ENCODE measurements around the gene LRRC18. TPM values are rescaled to one million over a fixed set of nuclear protein-coding genes. Genes with fewer than 3 reads are reported as not detected.

LRRC18 gene
- total RNA-seq, 1 experiment from 2014 or later: not detected

DNA sequence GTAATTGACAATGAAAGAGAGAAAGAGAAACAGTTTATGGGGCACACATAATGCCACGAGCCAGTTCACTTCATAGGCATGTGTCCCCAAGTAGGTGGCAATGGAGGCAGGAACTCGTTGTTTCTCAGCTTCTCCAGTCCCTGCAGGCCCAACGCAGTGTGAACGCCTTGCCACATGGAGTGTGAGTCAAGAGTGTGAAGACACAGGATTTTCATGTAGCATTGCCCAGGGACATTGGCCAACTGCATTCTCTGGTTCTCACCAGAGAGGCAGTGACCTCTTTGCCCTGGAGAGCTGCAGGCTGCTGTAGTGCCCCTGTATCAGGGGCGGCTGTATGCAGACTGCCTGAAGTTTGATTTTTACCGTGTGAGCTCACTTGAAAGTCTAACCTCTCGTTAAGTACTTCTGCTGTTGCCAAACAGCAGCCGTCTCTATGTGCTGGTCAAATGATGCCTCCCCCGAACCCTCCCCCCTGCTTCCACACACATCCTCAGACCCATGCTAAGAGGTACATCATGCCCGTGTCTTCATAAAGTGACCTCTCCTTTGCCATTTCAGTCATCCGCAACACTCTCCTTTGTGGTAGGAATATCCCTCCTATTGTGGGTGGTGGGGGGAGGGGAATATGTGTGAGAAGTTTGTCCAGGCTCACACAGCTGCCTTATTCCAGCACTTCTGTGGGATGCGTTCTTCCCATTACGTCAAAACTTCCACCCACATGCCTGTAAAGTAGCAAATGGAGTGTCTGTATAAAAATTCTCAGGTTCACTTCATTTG, 12.7 kb downstream of the LRRC18 start (continued):
- TF ChIP-seq, protein P1, sequence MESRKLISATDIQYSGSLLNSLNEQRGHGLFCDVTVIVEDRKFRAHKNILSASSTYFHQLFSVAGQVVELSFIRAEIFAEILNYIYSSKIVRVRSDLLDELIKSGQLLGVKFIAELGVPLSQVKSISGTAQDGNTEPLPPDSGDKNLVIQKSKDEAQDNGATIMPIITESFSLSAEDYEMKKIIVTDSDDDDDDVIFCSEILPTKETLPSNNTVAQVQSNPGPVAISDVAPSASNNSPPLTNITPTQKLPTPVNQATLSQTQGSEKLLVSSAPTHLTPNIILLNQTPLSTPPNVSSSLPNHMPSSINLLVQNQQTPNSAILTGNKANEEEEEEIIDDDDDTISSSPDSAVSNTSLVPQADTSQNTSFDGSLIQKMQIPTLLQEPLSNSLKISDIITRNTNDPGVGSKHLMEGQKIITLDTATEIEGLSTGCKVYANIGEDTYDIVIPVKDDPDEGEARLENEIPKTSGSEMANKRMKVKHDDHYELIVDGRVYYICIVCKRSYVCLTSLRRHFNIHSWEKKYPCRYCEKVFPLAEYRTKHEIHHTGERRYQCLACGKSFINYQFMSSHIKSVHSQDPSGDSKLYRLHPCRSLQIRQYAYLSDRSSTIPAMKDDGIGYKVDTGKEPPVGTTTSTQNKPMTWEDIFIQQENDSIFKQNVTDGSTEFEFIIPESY (IDR thresholded peaks at IDR 0.05; ENCODE audit: extremely low read depth, insufficient replicate concordance, low read length): no peak
- TF ChIP-seq JUND (IDR thresholded peaks at IDR 0.05) (no peak), YY1 (IDR thresholded peaks at IDR 0.05; ENCODE audit: extremely low read depth, insufficient replicate concordance, low read depth, low read length) (no peak), RAD21 (IDR thresholded peaks at IDR 0.05; ENCODE audit: low read depth) (no peak), FOSL1 (IDR thresholded peaks at IDR 0.05; ENCODE audit: low read depth) (no peak), SIN3A (IDR thresholded peaks at IDR 0.05; ENCODE audit: low read depth) (no peak)
- TF ChIP-seq, protein P2, sequence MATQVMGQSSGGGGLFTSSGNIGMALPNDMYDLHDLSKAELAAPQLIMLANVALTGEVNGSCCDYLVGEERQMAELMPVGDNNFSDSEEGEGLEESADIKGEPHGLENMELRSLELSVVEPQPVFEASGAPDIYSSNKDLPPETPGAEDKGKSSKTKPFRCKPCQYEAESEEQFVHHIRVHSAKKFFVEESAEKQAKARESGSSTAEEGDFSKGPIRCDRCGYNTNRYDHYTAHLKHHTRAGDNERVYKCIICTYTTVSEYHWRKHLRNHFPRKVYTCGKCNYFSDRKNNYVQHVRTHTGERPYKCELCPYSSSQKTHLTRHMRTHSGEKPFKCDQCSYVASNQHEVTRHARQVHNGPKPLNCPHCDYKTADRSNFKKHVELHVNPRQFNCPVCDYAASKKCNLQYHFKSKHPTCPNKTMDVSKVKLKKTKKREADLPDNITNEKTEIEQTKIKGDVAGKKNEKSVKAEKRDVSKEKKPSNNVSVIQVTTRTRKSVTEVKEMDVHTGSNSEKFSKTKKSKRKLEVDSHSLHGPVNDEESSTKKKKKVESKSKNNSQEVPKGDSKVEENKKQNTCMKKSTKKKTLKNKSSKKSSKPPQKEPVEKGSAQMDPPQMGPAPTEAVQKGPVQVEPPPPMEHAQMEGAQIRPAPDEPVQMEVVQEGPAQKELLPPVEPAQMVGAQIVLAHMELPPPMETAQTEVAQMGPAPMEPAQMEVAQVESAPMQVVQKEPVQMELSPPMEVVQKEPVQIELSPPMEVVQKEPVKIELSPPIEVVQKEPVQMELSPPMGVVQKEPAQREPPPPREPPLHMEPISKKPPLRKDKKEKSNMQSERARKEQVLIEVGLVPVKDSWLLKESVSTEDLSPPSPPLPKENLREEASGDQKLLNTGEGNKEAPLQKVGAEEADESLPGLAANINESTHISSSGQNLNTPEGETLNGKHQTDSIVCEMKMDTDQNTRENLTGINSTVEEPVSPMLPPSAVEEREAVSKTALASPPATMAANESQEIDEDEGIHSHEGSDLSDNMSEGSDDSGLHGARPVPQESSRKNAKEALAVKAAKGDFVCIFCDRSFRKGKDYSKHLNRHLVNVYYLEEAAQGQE (IDR thresholded peaks at IDR 0.05; ENCODE audit: low read depth): no peak

DNA sequence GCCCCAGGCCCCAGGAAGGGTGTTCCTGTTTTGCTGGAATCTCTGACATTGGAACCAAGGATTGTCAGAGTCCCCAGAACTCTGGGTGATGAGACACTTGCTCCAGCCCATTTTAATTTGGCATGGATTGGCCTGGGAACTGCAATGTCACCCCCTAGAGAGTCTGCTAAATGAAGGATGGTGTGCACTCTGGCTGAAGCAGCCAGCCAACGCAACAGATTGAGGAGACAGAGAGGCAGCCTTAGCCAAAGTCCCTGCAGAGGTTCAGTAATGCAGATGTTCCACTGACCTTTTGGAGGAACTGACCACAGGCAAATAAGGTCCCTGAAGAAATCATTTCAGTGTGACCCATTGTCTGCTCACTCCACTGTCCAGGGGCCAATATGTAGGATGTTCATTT, 13.4 kb downstream of the LRRC18 start:
- Histone ChIP-seq H3K9me2 (ENCODE audit: insufficient read depth) (no peaks in the 10 kb centered on the region), H3K4me1 (ENCODE audit: control insufficient read depth in 1 of 2, insufficient read depth in 2 of 2, low read length in 2 of 2) (no peaks in the 10 kb centered on the region), H3K36me3 (ENCODE audit: control insufficient read depth in 1 of 2, insufficient read depth in 2 of 2, low read length in 2 of 2) (no peaks in the 10 kb centered on the region), H3K4me2 (ENCODE audit: low read length) (no peak overlapping the region), H3K27me3 (ENCODE audit: insufficient read depth, low read length) (peaks cover 47% of the 10 kb centered on the region), H3K9me3 (ENCODE audit: control insufficient read depth in 1 of 2, insufficient read depth in 1 of 2, low read depth in 1 of 2, low read length in 2 of 2) (no peaks in the 10 kb centered on the region), H4K20me1 (ENCODE audit: insufficient read depth) (no peaks in the 10 kb centered on the region), H3K27ac (ENCODE audit: low read depth, low read length) (no peak overlapping the region), H3K9ac (ENCODE audit: low read length) (no peak overlapping the region), H3K79me2 (ENCODE audit: insufficient read depth, low read length) (no peaks in the 10 kb centered on the region), H2AFZ (ENCODE audit: low read depth, low read length, poor library complexity, severe bottlenecking) (no peak overlapping the region), H3K4me3 (replicated peaks in 1 of 2; ENCODE audit: low read depth in 1 of 2, low read length in 2 of 2) (no peak overlapping the region)
- ChIA-PET POLR2A (no interaction called here), RAD21 (ENCODE audit: low non-redundant PET in 1 of 2, low total read pairs in 2 of 2, uncharacterized antibody in 2 of 2, unreplicated experiment in 2 of 2) (no interaction called here), CTCF (no interaction called here)
- DNase-seq (ENCODE audit: low read depth, low spot score) (no peak), ATAC-seq (no peak)
- TF ChIP-seq SP1 (IDR thresholded peaks at IDR 0.05; ENCODE audit: low read depth) (no peak), SRF (IDR thresholded peaks at IDR 0.05; ENCODE audit: low read depth) (no peak), EZH2phosphoT487 (IDR thresholded peaks at IDR 0.05; ENCODE audit: borderline replicate concordance) (no peak), ELF1 (IDR thresholded peaks at IDR 0.05; ENCODE audit: borderline replicate concordance, low read depth) (no peak), CBX3 (IDR thresholded peaks at IDR 0.05; ENCODE audit: low read depth) (no peak), JUND (IDR thresholded peaks at IDR 0.05) (no peak), FOSL1 (IDR thresholded peaks at IDR 0.05; ENCODE audit: low read depth) (no peak), RAD21 (IDR thresholded peaks at IDR 0.05; ENCODE audit: low read depth) (no peak), YY1 (IDR thresholded peaks at IDR 0.05; ENCODE audit: extremely low read depth, insufficient replicate concordance, low read depth, low read length) (no peak), POLR2AphosphoS5 (IDR thresholded peaks at IDR 0.05; ENCODE audit: low read depth, low read length) (no peak), EGR1 (IDR thresholded peaks at IDR 0.05; ENCODE audit: low read depth) (no peak), SIN3A (IDR thresholded peaks at IDR 0.05; ENCODE audit: low read depth) (no peak), POLR2A (IDR thresholded peaks at IDR 0.05; ENCODE audit: borderline replicate concordance, extremely low read depth, insufficient read depth, insufficient read length) (no peak), ZFX (IDR thresholded peaks at IDR 0.05) (no peak)
- TF ChIP-seq, protein P3, sequence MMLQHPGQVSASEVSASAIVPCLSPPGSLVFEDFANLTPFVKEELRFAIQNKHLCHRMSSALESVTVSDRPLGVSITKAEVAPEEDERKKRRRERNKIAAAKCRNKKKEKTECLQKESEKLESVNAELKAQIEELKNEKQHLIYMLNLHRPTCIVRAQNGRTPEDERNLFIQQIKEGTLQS (IDR thresholded peaks at IDR 0.05): no peak
- TF ChIP-seq, protein P4, sequence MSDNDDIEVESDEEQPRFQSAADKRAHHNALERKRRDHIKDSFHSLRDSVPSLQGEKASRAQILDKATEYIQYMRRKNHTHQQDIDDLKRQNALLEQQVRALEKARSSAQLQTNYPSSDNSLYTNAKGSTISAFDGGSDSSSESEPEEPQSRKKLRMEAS (IDR thresholded peaks at IDR 0.05): no peak
- BruUV-seq (replicated peaks): no TSS peak
- intact Hi-C loops (cut with micrococcal nuclease): no loop called here

Measured in HCT116 (cell line).